GM12892 (cell line): ENCODE results near the gene CEACAM5.

ENCODE experiments used
- POLR2A ChIP-seq: IDR thresholded peaks from 2 replicates; pipeline ENCODE4 v1.6.1; 2011; ENCODE audit warnings: low read depth, low read length, control low read depth
- POLR2AphosphoS5 ChIP-seq: IDR thresholded peaks from 2 replicates; pipeline ENCODE4 v1.6.1; 2011; ENCODE audit warnings: low read depth, low read length, control low read depth
- TAF1 ChIP-seq: IDR thresholded peaks from 2 replicates; pipeline ENCODE4 v1.6.1; 2011; ENCODE audit warnings: low read depth, mild to moderate bottlenecking, control low read depth, low read length, borderline replicate concordance

- TF ChIP-seq POLR2A (no peak), POLR2AphosphoS5 (no peak), TAF1 (no peak)
Observed at GRCh38 chr19:41753159-41753558, 44.7 kb downstream of the CEACAM5 start.
